Measurements from ENCODE around the gene LIPT2. TPM values are rescaled to one million over a fixed set of nuclear protein-coding genes. Genes with fewer than 3 reads are reported as not detected.
A peak's percentile ranks its signal among the peaks of the same experiment; 100 is the strongest.

Gene LIPT2
- total and polyA plus RNA-seq, 2 experiments from 2014 or later = 8.2 to 16.9 TPM

- TF ChIP-seq ETS1 (IDR thresholded peaks at IDR 0.05) = no peak
- no peak for TF ChIP-seq CREB1 (CRISPR knock-in tag; IDR thresholded peaks at IDR 0.05; ENCODE audit: low read depth)
These were observed 25.5 kb downstream of the LIPT2 start (continued) for GRCh38 chr11:74468058-74468457.

- Histone ChIP-seq H3K4me1 (ENCODE audit: insufficient read depth) (peaks cover 13% of the 10 kb centered on the region), H3K4me3 (peak within 1 kb of the TSS; percentile 72), H3K27me3 (ENCODE audit: insufficient read depth) (peaks cover 11% of the 10 kb centered on the region; the same call in 1 of the 2 replicates), H3K4me2 (peak within 1 kb of the TSS; percentile 84), H4K20me1 (replicated peaks; ENCODE audit: insufficient read depth) (no peaks in the 10 kb centered on the region), H3F3A (replicated peaks; ENCODE audit: low read depth) (no peaks in the 10 kb centered on the region), H3K36me3 (ENCODE audit: insufficient read depth) (no peaks in the 10 kb centered on the region), H3K79me2 (replicated peaks; ENCODE audit: insufficient read depth) (no peaks in the 10 kb centered on the region), H2AFZ (peak within 1 kb of the TSS; percentile 97), H3K27ac (ENCODE audit: low read depth) (no peak within 1 kb of the TSS), H3K9me2 (ENCODE audit: insufficient read depth) (peaks cover 19% of the 10 kb centered on the region)
- H3K4me3 Mint-ChIP-seq = peak within 1 kb of the TSS; percentile 68
- H3K27ac Mint-ChIP-seq = peak within 1 kb of the TSS; percentile 24; the same call in 1 of the 2 replicates
- peak; percentile 77 for DNase-seq (ENCODE audit: low spot score)
- H3K4me1 Mint-ChIP-seq = peaks cover 18% of the 10 kb centered on the region
- no peaks in the 10 kb centered on the region for H3K36me3 Mint-ChIP-seq (ENCODE audit: low read depth)
- no peaks in the 10 kb centered on the region for H3K9me3 Mint-ChIP-seq
- no peak for TF ChIP-seq NANOG (IDR thresholded peaks at IDR 0.05; ENCODE audit: borderline replicate concordance)
- no peak; the same call in 1 of the 2 replicates for TF ChIP-seq ETS1 (IDR thresholded peaks at IDR 0.05)
- no peak for TF ChIP-seq REST (IDR thresholded peaks at IDR 0.05; ENCODE audit: unreplicated experiment)
- no peak for TF ChIP-seq JUNB (IDR thresholded peaks at IDR 0.05; ENCODE audit: unreplicated experiment)
- peaks cover 11% of the 10 kb centered on the region for H3K27me3 Mint-ChIP-seq (ENCODE audit: insufficient read depth, low read depth, poor library complexity)
- peak; percentile 86 for ATAC-seq
These were observed 26.3 kb downstream of the LIPT2 start, which contains the start of gene KCNE3 for GRCh38 chr11:74466916-74467885. Gene KCNE3, minus strand, starts transcription at chr11:74467549. Its CDS starts 9,986 bp downstream, at chr11:74457563.
